IgD-negative memory B cell (primary cell): Measurements from ENCODE around the gene SHC1. TPM values are rescaled to one million over a fixed set of nuclear protein-coding genes. Genes with fewer than 3 reads are reported as not detected.
A peak's percentile ranks its signal among the peaks of the same experiment; 100 is the strongest.

Experiments used
- H3K27ac Mint-ChIP-seq, 3 donors: one replicate each; pipeline ENCODE4 v1.8.0; 2020 to 2022; ENCODE audit warnings: mild to moderate bottlenecking in 3 of 3, mixed read lengths in 3 of 3, moderate library complexity in 1 of 3
- H3K27me3 Mint-ChIP-seq: one replicate; pipeline ENCODE4 v1.8.0; 2021; ENCODE audit warnings: mixed read lengths
- H3K36me3 Mint-ChIP-seq: one replicate; pipeline ENCODE4 v1.8.0; 2020; ENCODE audit warnings: mild to moderate bottlenecking, mixed read lengths
- H3K4me1 Mint-ChIP-seq, 3 donors: one replicate each; pipeline ENCODE4 v1.8.0; 2020 to 2022; ENCODE audit warnings: mixed read lengths in 3 of 3, mild to moderate bottlenecking in 1 of 3
- H3K4me3 Mint-ChIP-seq, 4 donors: one replicate each; pipeline ENCODE4 v1.8.0; 2020 to 2022; ENCODE audit warnings: mild to moderate bottlenecking in 4 of 4, mixed read lengths in 4 of 4, moderate library complexity in 3 of 4
- H3K9me3 Mint-ChIP-seq, 3 donors: one replicate each; pipeline ENCODE4 v1.8.0; 2020 to 2021; ENCODE audit warnings: mixed read lengths in 3 of 3, mild to moderate bottlenecking in 1 of 3
- polyA plus RNA-seq: library from polyadenylated mRNA; unstranded; fragments of 300-500 nt; fragmentation: Illumina TruSeq; gene quantifications from one replicate; pipeline ENCODE4 v1.2.3, GENCODE V29; 2021

Gene SHC1
- polyA plus RNA-seq, 1 donor from 2014 or later, result 35.7 TPM

- Mint-ChIP-seq H3K36me3 (no peaks in the 10 kb centered on the region), H3K4me3 (no peak overlapping the region), H3K9me3 (no peaks in the 10 kb centered on the region), H3K27ac (no peak overlapping the region), H3K4me1 (peaks cover 0 to 23% (median 18%) of the 10 kb centered on the region in 3 donors), H3K27me3 (no peaks in the 10 kb centered on the region)
These were observed 5.0 kb upstream of the SHC1 start for GRCh38 chr1:154975409-154976059.

DNA sequence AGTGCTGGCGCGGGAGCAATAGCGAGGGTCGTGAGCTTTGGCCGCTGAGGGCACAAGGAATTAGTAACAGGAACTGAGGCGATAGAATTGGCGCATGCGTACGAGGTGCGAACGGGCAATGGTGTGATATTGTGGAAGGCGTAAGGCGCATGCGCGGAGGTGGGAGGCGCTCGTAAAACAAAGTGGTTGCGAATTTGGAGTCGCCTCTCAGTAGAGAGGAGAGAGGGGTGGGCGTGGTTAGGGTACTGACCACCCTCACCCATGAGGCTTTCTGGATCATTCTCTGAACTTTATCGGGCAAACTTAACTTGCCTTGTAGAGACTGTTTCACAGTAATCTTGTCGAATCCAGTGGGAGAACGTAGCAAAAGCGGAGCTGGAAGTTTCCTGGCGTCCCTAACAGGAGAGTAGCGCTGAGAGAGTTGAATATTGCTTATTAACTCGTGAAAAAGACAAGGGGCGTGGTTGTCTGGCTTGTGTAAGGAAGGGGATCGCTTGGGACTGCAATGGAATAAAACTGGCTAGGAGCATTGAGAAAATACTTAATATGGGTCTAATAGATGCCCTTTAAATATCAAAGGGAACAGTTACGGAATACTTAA, 4.4 kb upstream of the SHC1 start:
- no peaks in the 10 kb centered on the region for H3K27me3 Mint-ChIP-seq
- H3K36me3 Mint-ChIP-seq, result no peaks in the 10 kb centered on the region
- H3K9me3 Mint-ChIP-seq, result no peaks in the 10 kb centered on the region
- peaks cover 0 to 23% (median 18%) of the 10 kb centered on the region in 3 donors for H3K4me1 Mint-ChIP-seq
- H3K4me3 Mint-ChIP-seq, result no peak overlapping the region
- H3K27ac Mint-ChIP-seq, result no peak overlapping the region

- Mint-ChIP-seq H3K4me1 (peaks cover 0 to 23% (median 18%) of the 10 kb centered on the region in 3 donors), H3K27ac (no peak within 1 kb of the TSS), H3K36me3 (no peaks in the 10 kb centered on the region), H3K9me3 (no peaks in the 10 kb centered on the region), H3K4me3 (no peak within 1 kb of the TSS), H3K27me3 (no peaks in the 10 kb centered on the region)
These were observed 3.7 kb upstream of the SHC1 start, which contains the start of gene CKS1B for GRCh38 chr1:154974102-154974807. CKS1B (plus strand) TSS chr1:154974681; CDS start chr1:154974746, 65 bp downstream.

DNA sequence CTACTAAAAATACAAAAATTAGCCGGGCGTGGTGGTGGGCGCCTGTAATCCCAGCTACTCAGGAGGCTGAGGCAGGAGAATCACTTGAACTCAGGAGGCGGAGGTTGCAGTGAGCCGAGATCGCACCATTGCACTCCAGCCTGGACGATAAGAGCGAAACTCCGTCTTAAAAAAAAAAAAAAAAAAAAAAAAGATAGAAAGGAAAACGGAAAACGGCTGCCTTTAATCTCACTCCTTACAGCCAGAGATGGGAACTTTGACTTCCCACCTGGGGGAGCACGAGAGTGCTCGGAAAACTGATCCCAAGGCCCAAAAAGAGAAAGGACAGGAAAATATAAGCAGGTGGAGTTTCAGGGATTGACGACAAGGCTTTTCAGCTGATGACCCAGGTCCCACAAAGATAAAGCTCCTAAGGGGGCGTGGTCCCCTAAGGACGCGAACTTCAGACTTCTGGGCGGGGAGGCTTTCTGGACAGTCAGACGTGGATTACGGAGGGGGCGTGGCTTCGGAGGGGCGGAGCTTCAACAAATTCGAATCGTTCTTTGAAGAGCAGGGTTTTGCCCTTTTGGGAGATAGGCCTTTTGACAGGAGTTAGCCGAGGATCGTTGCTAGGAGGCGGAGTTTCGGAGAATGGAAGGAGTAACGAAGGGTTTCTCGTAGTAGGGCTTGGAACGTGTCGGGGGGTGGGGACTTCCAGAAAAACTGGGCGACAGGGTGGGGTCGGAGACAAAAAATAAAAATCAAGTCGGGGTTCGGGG, 3.0 kb upstream of the SHC1 start:
- H3K27ac Mint-ChIP-seq, result no peak overlapping the region
- no peaks in the 10 kb centered on the region for H3K9me3 Mint-ChIP-seq
- no peaks in the 10 kb centered on the region for H3K27me3 Mint-ChIP-seq
- peak overlapping the region in 1 of 4 donors; percentile 19 for H3K4me3 Mint-ChIP-seq
- H3K36me3 Mint-ChIP-seq, result no peaks in the 10 kb centered on the region
- H3K4me1 Mint-ChIP-seq, result peaks cover 0 to 23% (median 21%) of the 10 kb centered on the region in 3 donors

DNA sequence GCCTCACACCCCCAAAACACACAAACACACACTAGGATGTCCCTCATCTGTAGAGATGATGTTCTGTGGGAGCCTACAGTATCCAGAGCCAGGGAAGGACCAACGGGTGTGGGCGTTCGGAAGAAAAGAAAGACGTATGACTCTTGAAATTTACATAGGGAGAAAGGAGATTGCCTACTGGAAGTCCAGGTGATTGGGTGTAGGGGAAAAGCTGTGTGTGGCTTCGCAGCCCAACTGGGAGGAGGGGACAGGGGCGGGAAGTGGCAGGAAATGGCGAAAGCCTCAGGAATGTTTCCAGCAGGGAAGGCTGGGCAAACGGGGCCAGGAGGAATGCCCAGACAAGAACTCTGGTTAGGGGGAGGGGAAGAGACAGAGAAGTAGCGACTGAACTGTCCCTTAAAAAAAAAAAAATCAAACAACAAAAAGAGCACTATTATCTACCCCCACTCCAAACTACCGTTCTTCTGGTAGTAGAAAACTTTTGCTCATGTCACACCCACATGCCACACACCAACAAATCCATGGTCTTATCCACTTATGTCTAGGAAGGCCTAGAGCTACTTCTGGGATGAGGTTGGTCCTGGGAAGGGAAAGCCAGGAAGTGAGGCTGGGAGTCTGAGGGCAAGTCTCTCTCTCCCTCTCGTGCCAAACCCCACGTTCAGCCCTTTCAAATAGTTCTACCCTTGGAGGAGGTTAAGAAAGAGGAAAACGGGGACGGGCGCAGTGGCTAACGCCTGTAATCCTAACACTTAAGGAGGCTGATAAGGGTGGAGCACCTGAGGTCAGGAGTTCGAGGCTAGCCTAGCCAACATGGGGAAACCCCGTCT, 2.2 kb upstream of the SHC1 start:
- Mint-ChIP-seq H3K4me3 (peak overlapping the region in 3 of 4 donors; percentile 34 to 84 (median 36)), H3K9me3 (no peaks in the 10 kb centered on the region), H3K36me3 (no peaks in the 10 kb centered on the region), H3K27me3 (no peaks in the 10 kb centered on the region), H3K27ac (no peak overlapping the region), H3K4me1 (peaks cover 0 to 21% (median 20%) of the 10 kb centered on the region in 3 donors)

DNA sequence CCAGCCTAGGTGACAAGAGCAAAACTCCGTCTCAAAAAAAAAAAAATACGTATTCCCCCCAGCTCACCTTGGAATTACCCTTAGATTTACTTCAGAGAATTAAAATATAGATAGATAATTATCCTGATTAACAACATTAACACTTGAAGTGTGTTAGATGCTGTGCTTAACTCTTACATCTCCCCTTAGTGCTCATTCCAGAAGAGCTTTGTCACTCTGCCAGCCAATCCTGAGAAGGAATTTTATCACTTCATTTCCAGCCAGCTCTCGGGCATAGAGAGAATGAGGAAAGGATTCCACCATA, 1.6 kb upstream of the SHC1 start:
- no peaks in the 10 kb centered on the region for H3K27me3 Mint-ChIP-seq
- no peaks in the 10 kb centered on the region for H3K36me3 Mint-ChIP-seq
- H3K4me1 Mint-ChIP-seq, result peaks cover 0 to 18% (median 17%) of the 10 kb centered on the region in 3 donors
- H3K27ac Mint-ChIP-seq, result no peak overlapping the region
- H3K9me3 Mint-ChIP-seq, result no peaks in the 10 kb centered on the region
- peak overlapping the region in 3 of 4 donors; percentile 34 to 84 (median 36) for H3K4me3 Mint-ChIP-seq

DNA sequence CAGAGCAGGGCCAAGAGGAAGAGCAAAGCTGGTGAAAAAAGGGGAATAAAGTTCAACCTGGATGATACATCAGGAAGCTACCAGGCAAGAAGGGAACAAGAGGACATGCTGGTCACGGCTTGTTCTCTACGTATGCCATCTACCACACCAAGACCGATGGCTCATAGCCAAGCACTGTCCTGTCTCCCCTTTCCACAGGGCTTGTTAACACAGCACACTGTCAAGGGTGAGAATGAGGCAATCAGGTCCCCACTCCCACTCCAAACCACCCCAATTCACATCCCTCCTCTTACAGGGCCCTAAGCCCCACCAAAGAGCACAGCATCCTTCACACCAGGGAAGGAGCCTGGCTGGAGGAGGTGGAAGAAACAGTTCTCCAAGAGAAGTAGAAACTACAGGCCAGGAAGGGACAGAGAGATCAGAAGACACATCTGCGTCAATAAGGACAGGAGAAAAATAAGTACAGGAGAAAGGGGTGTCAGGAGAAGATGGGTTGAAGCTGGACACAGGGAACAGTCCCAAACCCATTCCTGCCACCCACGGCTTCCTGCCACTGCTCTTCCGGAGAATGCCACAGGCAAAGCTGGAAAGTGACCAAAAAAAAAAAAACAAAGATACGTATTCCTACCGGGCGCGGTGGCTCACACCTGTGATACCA, 923 bp upstream of the SHC1 start:
- H3K4me3 Mint-ChIP-seq, result peak overlapping the region; percentile 34 to 90 (median 56)
- H3K4me1 Mint-ChIP-seq, result peaks cover 0 to 17% (median 16%) of the 10 kb centered on the region in 3 donors
- H3K27me3 Mint-ChIP-seq, result no peaks in the 10 kb centered on the region
- no peaks in the 10 kb centered on the region for H3K9me3 Mint-ChIP-seq
- no peak overlapping the region for H3K27ac Mint-ChIP-seq
- H3K36me3 Mint-ChIP-seq, result no peaks in the 10 kb centered on the region

DNA sequence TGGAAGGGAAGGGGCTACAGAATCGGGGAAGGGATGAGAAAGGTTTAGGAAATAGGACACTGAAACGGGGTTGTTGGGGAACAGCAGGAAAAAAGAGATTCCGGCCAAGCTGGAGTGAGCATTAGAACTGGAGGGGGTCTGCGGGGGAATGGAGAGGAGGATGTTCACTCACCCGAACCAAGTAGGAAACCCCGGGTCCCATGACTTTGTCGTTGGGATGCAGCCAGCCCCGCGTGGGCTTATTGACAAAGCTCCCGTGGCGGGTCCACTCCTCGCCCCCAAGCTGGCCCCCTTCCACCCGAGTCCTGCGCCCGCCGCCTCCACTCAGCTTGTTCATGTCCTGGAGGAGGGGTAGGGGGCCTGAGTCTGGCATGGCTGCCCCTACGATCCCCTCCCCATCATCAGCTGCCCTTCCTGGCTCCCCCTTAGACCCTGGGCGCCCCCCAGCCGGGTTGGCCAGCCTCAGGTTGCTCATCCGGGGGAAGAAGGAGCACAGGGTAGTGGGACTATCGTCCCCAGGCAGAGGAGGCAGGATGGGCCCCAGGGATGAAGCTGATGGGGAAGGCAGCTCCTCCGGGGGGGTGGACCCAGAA, 591 bp downstream of the SHC1 start:
- no peak overlapping the region for H3K27ac Mint-ChIP-seq
- H3K27me3 Mint-ChIP-seq, result no peaks in the 10 kb centered on the region
- H3K36me3 Mint-ChIP-seq, result no peaks in the 10 kb centered on the region
- H3K4me1 Mint-ChIP-seq, result peaks cover 0 to 17% (median 16%) of the 10 kb centered on the region in 3 donors
- no peaks in the 10 kb centered on the region for H3K9me3 Mint-ChIP-seq
- H3K4me3 Mint-ChIP-seq, result peak overlapping the region in 1 of 4 donors; percentile 17

DNA sequence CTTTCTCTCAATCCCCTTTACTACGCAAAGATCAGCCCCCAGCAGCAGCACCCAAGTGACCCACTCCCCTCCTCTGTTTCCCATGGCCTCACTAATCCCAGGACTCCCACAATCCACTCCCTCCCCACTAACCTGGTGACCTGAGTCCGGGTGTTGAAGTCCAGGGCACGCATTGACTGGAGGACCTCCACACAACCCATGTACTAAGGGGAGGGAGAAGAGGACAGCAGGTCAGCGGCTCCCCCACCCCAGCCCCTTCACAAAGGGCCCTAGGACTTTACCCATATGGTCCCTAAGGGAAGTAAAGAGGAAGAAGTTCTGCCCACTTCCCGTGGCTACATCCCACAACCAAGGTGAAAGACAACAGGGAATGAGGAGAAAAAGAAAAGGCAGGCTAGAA, 1.3 kb downstream of the SHC1 start:
- no peaks in the 10 kb centered on the region for H3K27me3 Mint-ChIP-seq
- H3K9me3 Mint-ChIP-seq, result no peaks in the 10 kb centered on the region
- peaks cover 0 to 17% (median 16%) of the 10 kb centered on the region in 3 donors for H3K4me1 Mint-ChIP-seq
- H3K4me3 Mint-ChIP-seq, result no peak overlapping the region
- peak overlapping the region; percentile 34 to 60 (median 53) for H3K27ac Mint-ChIP-seq
- no peaks in the 10 kb centered on the region for H3K36me3 Mint-ChIP-seq

- no peaks in the 10 kb centered on the region for H3K36me3 Mint-ChIP-seq
- H3K27ac Mint-ChIP-seq, result peak overlapping the region in 2 of 3 donors; percentile 60 to 62
- H3K9me3 Mint-ChIP-seq, result no peaks in the 10 kb centered on the region
- H3K4me1 Mint-ChIP-seq, result peaks cover 0 to 19% (median 19%) of the 10 kb centered on the region in 3 donors
- no peaks in the 10 kb centered on the region for H3K27me3 Mint-ChIP-seq
- peak overlapping the region in 1 of 4 donors; percentile 61 for H3K4me3 Mint-ChIP-seq
These were observed 1.8 kb downstream of the SHC1 start for GRCh38 chr1:154968731-154969130.

GRCh38 chr1:154967331-154967950, 3.1 kb downstream of the SHC1 start:
- peak overlapping the region in 2 of 3 donors; percentile 62 to 71 for H3K27ac Mint-ChIP-seq
- no peak overlapping the region for H3K4me3 Mint-ChIP-seq
- H3K4me1 Mint-ChIP-seq, result peaks cover 5 to 22% (median 19%) of the 10 kb centered on the region in 3 donors
- H3K9me3 Mint-ChIP-seq, result no peaks in the 10 kb centered on the region
- H3K36me3 Mint-ChIP-seq, result no peaks in the 10 kb centered on the region
- H3K27me3 Mint-ChIP-seq, result no peaks in the 10 kb centered on the region

- H3K27me3 Mint-ChIP-seq, result no peaks in the 10 kb centered on the region
- no peaks in the 10 kb centered on the region for H3K9me3 Mint-ChIP-seq
- peaks cover 10 to 19% (median 13%) of the 10 kb centered on the region in 3 donors for H3K4me1 Mint-ChIP-seq
- no peaks in the 10 kb centered on the region for H3K36me3 Mint-ChIP-seq
- no peak overlapping the region for H3K4me3 Mint-ChIP-seq
- no peak overlapping the region for H3K27ac Mint-ChIP-seq
These were observed 4.4 kb downstream of the SHC1 start for GRCh38 chr1:154966111-154966510.

GRCh38 chr1:154964359-154964758, 6.2 kb downstream of the SHC1 start:
- Mint-ChIP-seq H3K27me3 (no peaks in the 10 kb centered on the region), H3K4me3 (peak overlapping the region in 3 of 4 donors; percentile 17 to 34 (median 33)), H3K9me3 (no peaks in the 10 kb centered on the region), H3K4me1 (peaks cover 18 to 21% (median 19%) of the 10 kb centered on the region in 3 donors), H3K36me3 (no peaks in the 10 kb centered on the region), H3K27ac (peak overlapping the region in 1 of 3 donors; percentile 76)
